ENCODE measurements around the gene CD82.

CD82 gene

GRCh38 chr11:44575962-44576361 lies 10.5 kb downstream of the CD82 start:
- no peak for DNase-seq (ENCODE audit: low read depth)

- no peak for DNase-seq (ENCODE audit: low read depth)
Observed at GRCh38 chr11:44576656-44577055, 11.2 kb downstream of the CD82 start.

- no peak for DNase-seq (ENCODE audit: low read depth)
Observed at GRCh38 chr11:44577231-44577830, 11.9 kb downstream of the CD82 start.

- no peak for DNase-seq (ENCODE audit: low read depth)
Observed at GRCh38 chr11:44578279-44578678, 12.8 kb downstream of the CD82 start.

- DNase-seq (ENCODE audit: low read depth) = no peak
Observed at GRCh38 chr11:44579302-44579761, 13.9 kb downstream of the CD82 start.

- DNase-seq (ENCODE audit: low read depth) = no peak
Observed at GRCh38 chr11:44580701-44581100, 15.2 kb downstream of the CD82 start.

- no peak for DNase-seq (ENCODE audit: low read depth)
Observed at GRCh38 chr11:44581246-44581645, 15.8 kb downstream of the CD82 start.

- no peak for DNase-seq (ENCODE audit: low read depth)
Observed at GRCh38 chr11:44582641-44583352, 17.3 kb downstream of the CD82 start.

GRCh38 chr11:44583353-44583669 lies 17.8 kb downstream of the CD82 start:
- no peak for DNase-seq (ENCODE audit: low read depth)

GRCh38 chr11:44585421-44585820 lies 20.0 kb downstream of the CD82 start:
- DNase-seq (ENCODE audit: low read depth) = no peak

GRCh38 chr11:44589301-44589700 lies 23.8 kb downstream of the CD82 start:
- DNase-seq (ENCODE audit: low read depth) = no peak

- DNase-seq (ENCODE audit: low read depth) = no peak
Observed at GRCh38 chr11:44590769-44591168, 25.3 kb downstream of the CD82 start.

GRCh38 chr11:44591557-44591956 lies 26.1 kb downstream of the CD82 start:
- no peak for DNase-seq (ENCODE audit: low read depth)

- no peak for DNase-seq (ENCODE audit: low read depth)
Observed at GRCh38 chr11:44592125-44592940, 26.9 kb downstream of the CD82 start.

- no peak for DNase-seq (ENCODE audit: low read depth)
Observed at GRCh38 chr11:44593251-44593650, 27.8 kb downstream of the CD82 start.

- no peak for DNase-seq (ENCODE audit: low read depth)
Observed at GRCh38 chr11:44595006-44595405, 29.5 kb downstream of the CD82 start.

- no peak for DNase-seq (ENCODE audit: low read depth)
Observed at GRCh38 chr11:44595964-44596381, 30.5 kb downstream of the CD82 start.

- no peak for DNase-seq (ENCODE audit: low read depth)
Observed at GRCh38 chr11:44596525-44597276, 31.2 kb downstream of the CD82 start.

GRCh38 chr11:44597358-44598012 lies 32.0 kb downstream of the CD82 start:
- DNase-seq (ENCODE audit: low read depth) = no peak

- no peak for DNase-seq (ENCODE audit: low read depth)
Observed at GRCh38 chr11:44598831-44599230, 33.4 kb downstream of the CD82 start.

- DNase-seq (ENCODE audit: low read depth) = no peak
Observed at GRCh38 chr11:44600261-44600660, 34.8 kb downstream of the CD82 start.

- DNase-seq (ENCODE audit: low read depth) = no peak
Observed at GRCh38 chr11:44600839-44601383, 35.4 kb downstream of the CD82 start.
